ENCODE measurements around the gene ADI1. TPM values are rescaled to one million over a fixed set of nuclear protein-coding genes. Genes with fewer than 3 reads are reported as not detected.

Gene ADI1
- total RNA-seq, 1 donor from 2014 or later = 21.6 TPM

DNA sequence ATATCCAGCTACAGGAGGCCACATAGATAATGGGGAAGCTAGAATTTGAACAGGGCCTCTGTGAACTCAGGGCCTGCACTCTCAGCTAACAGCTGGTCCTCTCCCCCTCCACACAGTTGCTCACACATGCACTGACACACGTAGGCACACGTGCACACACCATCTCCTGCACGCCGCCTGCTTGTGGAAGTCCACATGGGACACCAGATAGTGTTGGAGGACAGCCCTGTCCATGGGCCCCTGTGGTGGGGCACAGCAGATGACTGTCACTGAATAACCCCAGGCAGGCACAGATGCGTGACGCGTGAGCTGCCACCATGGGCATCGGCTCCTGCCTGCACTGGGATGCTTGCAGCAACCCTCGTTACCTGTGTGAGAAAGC, 52.9 kb downstream of the ADI1 start:
- Mint-ChIP-seq H3K36me3 (ENCODE audit: low read depth, unreplicated experiment) (peaks cover 32% of the 10 kb centered on the region), H3K27ac (ENCODE audit: unreplicated experiment) (no peak overlapping the region), H3K27me3 (ENCODE audit: unreplicated experiment) (peaks cover 17% of the 10 kb centered on the region), H3K4me1 (ENCODE audit: unreplicated experiment) (peaks cover 2% of the 10 kb centered on the region), H3K9me3 (ENCODE audit: unreplicated experiment) (no peaks in the 10 kb centered on the region), H3K4me3 (ENCODE audit: unreplicated experiment) (no peak overlapping the region)
- no peak for DNase-seq (ENCODE audit: low spot score)
- TF ChIP-seq, protein P1, sequence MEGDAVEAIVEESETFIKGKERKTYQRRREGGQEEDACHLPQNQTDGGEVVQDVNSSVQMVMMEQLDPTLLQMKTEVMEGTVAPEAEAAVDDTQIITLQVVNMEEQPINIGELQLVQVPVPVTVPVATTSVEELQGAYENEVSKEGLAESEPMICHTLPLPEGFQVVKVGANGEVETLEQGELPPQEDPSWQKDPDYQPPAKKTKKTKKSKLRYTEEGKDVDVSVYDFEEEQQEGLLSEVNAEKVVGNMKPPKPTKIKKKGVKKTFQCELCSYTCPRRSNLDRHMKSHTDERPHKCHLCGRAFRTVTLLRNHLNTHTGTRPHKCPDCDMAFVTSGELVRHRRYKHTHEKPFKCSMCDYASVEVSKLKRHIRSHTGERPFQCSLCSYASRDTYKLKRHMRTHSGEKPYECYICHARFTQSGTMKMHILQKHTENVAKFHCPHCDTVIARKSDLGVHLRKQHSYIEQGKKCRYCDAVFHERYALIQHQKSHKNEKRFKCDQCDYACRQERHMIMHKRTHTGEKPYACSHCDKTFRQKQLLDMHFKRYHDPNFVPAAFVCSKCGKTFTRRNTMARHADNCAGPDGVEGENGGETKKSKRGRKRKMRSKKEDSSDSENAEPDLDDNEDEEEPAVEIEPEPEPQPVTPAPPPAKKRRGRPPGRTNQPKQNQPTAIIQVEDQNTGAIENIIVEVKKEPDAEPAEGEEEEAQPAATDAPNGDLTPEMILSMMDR (IDR thresholded peaks at IDR 0.05; ENCODE audit: unreplicated experiment) = no peak

DNA sequence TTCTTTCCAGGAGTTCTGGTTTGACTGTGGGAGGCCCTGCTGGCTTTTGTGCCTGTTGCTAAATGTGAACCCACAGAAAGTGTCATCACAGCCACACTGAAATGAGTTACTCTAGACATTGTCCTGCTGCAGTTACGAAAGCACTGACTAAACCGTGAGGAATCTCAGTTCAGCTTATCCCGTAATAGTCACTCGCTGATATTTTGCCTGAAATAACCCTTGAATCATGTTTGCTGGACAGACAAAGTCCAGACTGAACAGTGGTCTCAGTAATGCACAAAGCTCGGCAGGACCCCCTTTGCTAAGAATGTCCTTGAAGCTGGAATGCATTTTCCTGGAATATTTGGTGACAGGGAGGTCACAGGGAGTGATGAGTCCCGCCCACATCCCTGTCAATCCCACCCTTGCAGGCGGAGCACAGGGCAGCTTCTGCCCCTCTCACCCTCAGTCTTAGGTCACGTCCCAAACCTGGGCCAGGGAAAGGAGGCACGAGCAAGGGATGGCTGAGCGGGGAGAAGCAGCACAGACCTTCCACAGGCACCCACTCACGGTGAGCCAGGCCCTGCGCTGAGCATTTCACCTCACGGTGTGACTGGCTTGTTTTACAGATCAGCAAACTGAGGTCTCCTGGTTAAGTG, 53.4 kb downstream of the ADI1 start:
- TF ChIP-seq, protein P1 (IDR thresholded peaks at IDR 0.05; ENCODE audit: unreplicated experiment) = no peak
- Mint-ChIP-seq H3K36me3 (ENCODE audit: low read depth, unreplicated experiment) (peaks cover 32% of the 10 kb centered on the region), H3K4me3 (ENCODE audit: unreplicated experiment) (no peak overlapping the region), H3K9me3 (ENCODE audit: unreplicated experiment) (no peaks in the 10 kb centered on the region), H3K27me3 (ENCODE audit: unreplicated experiment) (peaks cover 17% of the 10 kb centered on the region), H3K27ac (ENCODE audit: unreplicated experiment) (no peak overlapping the region), H3K4me1 (ENCODE audit: unreplicated experiment) (peaks cover 2% of the 10 kb centered on the region)
- no peak for DNase-seq (ENCODE audit: low spot score)

DNA sequence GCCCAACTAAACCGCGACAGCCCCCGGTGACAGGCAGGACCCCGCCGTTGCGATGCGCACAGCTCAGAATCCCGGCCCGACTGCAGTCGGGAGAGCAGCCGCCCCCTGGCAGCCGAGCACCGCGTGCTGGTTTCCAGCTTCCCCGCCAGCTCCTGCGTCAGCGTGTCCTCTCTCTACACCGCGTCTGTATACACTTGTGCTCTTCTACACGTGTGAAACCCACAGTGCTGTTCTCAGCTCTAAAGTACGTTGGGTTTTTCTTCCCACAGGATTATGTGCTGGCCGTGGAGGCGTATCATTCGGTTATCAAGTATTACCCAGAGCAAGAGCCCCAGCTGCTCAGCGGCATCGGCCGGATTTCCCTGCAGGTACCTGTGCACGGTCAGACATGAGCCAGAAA, 54.0 kb downstream of the ADI1 start:
- Mint-ChIP-seq H3K36me3 (ENCODE audit: low read depth, unreplicated experiment) (peaks cover 27% of the 10 kb centered on the region), H3K27me3 (ENCODE audit: unreplicated experiment) (peaks cover 14% of the 10 kb centered on the region)

DNA sequence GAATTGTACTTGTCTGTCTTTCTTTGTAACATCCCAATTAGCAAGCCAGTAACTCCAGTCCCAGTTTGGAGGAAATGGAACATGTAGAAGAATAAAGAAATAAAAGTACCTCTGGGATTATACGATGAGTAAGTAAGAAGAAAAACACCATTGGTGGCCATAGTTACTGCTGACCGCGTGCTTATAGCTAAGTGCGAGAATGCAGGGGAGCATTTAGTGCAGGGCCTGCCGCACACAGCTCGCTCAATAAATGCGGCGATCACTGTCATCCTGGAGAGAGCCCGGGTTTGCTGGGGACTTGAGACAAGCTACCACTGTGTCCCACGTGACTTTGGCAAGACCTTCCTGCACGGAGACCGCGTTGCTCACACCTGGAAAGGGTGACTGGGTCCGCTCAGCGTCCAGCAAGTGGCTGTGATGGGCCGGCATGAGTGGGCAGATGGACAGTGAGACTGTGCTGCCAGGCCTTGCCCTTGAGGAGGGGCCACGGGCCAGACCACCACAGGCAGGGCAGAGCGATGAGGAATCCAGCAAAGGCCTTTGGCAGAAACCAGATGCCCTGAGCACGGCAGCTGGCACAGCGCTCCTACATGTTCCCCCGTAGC, 54.8 kb downstream of the ADI1 start:
- no peak for DNase-seq (ENCODE audit: low spot score)
- TF ChIP-seq, protein P1 (IDR thresholded peaks at IDR 0.05; ENCODE audit: unreplicated experiment) = no peak
- no peak overlapping the region for H3K4me3 Mint-ChIP-seq (ENCODE audit: unreplicated experiment)
- H3K9me3 Mint-ChIP-seq (ENCODE audit: unreplicated experiment) = no peaks in the 10 kb centered on the region
- H3K27me3 Mint-ChIP-seq (ENCODE audit: unreplicated experiment) = peaks cover 13% of the 10 kb centered on the region
- peaks cover 2% of the 10 kb centered on the region for H3K4me1 Mint-ChIP-seq (ENCODE audit: unreplicated experiment)
- H3K27ac Mint-ChIP-seq (ENCODE audit: unreplicated experiment) = no peak overlapping the region
- H3K36me3 Mint-ChIP-seq (ENCODE audit: low read depth, unreplicated experiment) = peaks cover 29% of the 10 kb centered on the region

More for the DNA sequence above, 54.0 kb downstream of the ADI1 start:
- Mint-ChIP-seq H3K4me3 (ENCODE audit: unreplicated experiment) (no peak overlapping the region), H3K4me1 (ENCODE audit: unreplicated experiment) (peaks cover 2% of the 10 kb centered on the region), H3K27ac (ENCODE audit: unreplicated experiment) (no peak overlapping the region), H3K9me3 (ENCODE audit: unreplicated experiment) (no peaks in the 10 kb centered on the region)
- TF ChIP-seq, protein P1 (IDR thresholded peaks at IDR 0.05; ENCODE audit: unreplicated experiment) = no peak
- no peak for DNase-seq (ENCODE audit: low spot score)

DNA sequence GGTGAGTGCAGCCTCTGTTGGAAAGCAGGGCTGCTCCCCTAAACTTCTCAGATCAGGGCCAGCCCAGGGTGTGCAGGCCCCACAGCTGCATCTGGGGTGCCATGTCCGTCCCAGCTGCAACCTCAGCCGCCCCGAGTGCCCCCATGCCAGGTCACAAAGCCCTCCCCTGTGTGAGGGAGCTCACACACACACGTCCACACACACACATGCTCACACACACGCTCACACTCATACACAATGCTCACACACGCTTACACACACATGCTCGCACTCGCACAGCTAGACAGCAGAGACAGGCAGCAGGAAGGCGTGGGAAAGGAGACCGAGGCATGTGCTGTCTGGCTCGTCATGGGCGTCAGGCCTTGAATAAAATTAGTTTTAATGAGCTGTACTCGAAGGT, 55.4 kb downstream of the ADI1 start:
- Mint-ChIP-seq H3K27ac (ENCODE audit: unreplicated experiment) (no peak overlapping the region), H3K36me3 (ENCODE audit: low read depth, unreplicated experiment) (peaks cover 29% of the 10 kb centered on the region), H3K4me1 (ENCODE audit: unreplicated experiment) (peaks cover 2% of the 10 kb centered on the region), H3K27me3 (ENCODE audit: unreplicated experiment) (peaks cover 13% of the 10 kb centered on the region), H3K4me3 (ENCODE audit: unreplicated experiment) (peak overlapping the region; percentile 56), H3K9me3 (ENCODE audit: unreplicated experiment) (no peaks in the 10 kb centered on the region)
- DNase-seq (ENCODE audit: low spot score) = no peak
- TF ChIP-seq, protein P1 (IDR thresholded peaks at IDR 0.05; ENCODE audit: unreplicated experiment) = no peak

Measured in endothelial cell (in vitro differentiated cells).